ENCODE results near the gene ASPSCR1. TPM values are rescaled to one million over a fixed set of nuclear protein-coding genes. Genes with fewer than 3 reads are reported as not detected.
A peak's percentile ranks its signal among the peaks of the same experiment; 100 is the strongest.

The ASPSCR1 gene
- total RNA-seq, 4 donors from 2014 or later: 12.6 to 24.3 (median 15.1) TPM

DNA sequence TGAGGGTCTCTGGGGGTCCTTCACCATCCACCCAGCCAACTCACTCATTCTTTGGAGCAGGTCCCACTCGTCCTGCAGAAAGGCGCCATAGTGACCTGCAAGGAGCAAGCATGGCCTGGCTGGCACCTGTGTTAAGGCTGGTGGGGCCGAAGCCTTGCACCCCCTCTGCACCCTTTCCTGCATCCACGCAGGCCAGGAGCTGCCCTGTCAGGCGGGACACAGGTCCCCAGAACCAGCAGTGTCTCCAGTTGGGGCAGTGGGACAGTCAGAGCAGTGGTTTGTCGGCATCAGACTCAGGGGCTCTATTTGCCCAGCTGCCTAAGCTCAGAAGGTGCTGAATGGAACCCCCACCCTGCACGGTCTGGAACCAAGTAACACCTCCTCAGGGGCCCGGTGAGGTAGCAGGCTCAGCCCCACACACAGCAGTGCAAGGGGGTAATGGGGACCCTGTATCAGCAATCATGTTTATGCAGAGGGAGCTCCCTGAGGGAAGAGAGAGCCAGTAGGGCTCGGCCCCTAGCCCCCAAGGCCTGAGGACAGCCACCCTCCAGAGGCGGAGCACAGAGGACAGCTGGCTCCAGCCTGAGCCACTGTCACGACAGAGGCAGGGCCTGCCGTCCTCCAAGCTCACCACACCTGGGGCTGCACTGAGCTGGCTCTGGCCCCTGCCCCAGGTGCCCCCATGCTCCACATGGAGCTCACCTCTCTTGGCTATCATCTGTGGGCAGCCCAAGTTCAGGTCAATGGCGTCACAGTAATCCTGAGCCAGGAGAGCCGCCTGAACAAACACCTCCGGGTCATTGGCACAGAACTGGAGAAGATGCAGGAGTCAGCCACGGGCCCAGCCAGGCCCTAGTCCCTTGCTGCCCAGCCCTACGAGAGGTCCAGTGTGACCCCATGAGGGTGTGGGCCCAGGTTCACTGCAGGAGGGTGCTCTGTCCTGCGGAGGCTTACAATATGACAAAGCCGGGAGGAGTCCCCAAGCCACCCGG, 86.3 kb downstream of the ASPSCR1 start:
- no peak for DNase-seq (ENCODE audit: low spot score)
- TF ChIP-seq, protein P1, sequence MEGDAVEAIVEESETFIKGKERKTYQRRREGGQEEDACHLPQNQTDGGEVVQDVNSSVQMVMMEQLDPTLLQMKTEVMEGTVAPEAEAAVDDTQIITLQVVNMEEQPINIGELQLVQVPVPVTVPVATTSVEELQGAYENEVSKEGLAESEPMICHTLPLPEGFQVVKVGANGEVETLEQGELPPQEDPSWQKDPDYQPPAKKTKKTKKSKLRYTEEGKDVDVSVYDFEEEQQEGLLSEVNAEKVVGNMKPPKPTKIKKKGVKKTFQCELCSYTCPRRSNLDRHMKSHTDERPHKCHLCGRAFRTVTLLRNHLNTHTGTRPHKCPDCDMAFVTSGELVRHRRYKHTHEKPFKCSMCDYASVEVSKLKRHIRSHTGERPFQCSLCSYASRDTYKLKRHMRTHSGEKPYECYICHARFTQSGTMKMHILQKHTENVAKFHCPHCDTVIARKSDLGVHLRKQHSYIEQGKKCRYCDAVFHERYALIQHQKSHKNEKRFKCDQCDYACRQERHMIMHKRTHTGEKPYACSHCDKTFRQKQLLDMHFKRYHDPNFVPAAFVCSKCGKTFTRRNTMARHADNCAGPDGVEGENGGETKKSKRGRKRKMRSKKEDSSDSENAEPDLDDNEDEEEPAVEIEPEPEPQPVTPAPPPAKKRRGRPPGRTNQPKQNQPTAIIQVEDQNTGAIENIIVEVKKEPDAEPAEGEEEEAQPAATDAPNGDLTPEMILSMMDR (IDR thresholded peaks at IDR 0.05): no peak
- no peak for ATAC-seq (ENCODE audit: low FRiP score)

DNA sequence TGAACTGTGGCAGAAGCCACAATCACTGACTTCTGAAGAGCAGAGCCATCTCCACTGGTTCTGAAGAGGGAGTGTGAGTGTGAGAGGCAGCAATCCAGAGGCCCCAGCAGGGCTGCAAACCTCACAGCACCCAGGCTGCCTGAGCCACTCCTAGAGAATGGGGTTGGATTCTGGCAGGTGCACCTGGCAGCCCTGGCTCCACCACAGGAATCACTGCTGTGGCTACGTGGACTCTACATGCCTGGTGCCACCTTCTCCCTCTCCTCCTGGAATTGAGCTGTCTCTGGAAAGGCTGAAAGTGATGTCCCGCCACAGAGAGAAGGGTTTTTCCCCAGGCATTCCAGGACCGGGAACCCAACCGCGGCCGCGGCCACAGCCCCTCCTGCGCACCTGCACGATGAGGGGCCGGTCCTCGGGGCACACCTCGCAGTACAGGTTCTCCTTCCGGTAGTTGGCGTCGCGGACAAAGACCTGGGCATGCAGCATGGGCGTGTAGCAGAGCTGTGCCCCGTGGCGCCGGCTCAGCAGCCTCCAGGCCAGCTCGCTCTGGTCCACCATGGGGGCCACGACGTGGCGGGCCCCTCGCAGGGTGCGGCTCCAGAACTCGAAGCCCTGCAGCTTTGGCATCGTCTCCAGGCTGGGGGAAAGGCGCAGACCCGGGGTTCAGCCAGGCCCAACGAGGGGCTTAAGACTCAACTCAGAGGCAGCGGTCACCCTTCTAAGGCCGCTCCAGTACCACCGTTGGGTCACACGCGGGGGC, 87.2 kb downstream of the ASPSCR1 start:
- no peak for DNase-seq (ENCODE audit: low spot score)
- TF ChIP-seq, protein P1 (IDR thresholded peaks at IDR 0.05): no peak
- ATAC-seq (ENCODE audit: low FRiP score): no peak

DNA sequence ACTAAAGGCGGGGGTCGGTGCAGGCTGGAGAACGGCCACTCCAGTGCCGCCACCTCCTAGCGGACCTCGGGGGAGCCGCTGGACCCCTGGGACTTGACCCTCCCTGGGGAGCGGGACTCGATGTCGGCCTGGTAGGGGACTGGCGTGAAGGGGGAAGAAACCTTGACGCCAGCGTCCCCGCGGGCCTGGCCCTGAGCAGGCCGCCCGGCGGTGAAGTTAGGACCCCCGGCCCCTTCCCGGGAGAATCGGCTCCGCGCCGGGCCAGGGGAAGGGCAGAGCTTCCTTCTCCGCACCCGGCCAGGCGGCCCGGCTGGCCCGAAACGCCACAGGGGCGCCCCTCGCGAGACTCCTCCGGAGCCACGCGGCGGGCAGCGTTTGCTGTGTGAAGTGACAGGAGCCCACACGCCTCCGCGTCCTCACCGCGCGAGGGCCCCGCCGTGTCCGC, 87.8 kb downstream of the ASPSCR1 start:
- ATAC-seq (ENCODE audit: low FRiP score) (peak; percentile 51), DNase-seq (ENCODE audit: low spot score) (no peak)
- TF ChIP-seq, protein P1 (IDR thresholded peaks at IDR 0.05): no peak

DNA sequence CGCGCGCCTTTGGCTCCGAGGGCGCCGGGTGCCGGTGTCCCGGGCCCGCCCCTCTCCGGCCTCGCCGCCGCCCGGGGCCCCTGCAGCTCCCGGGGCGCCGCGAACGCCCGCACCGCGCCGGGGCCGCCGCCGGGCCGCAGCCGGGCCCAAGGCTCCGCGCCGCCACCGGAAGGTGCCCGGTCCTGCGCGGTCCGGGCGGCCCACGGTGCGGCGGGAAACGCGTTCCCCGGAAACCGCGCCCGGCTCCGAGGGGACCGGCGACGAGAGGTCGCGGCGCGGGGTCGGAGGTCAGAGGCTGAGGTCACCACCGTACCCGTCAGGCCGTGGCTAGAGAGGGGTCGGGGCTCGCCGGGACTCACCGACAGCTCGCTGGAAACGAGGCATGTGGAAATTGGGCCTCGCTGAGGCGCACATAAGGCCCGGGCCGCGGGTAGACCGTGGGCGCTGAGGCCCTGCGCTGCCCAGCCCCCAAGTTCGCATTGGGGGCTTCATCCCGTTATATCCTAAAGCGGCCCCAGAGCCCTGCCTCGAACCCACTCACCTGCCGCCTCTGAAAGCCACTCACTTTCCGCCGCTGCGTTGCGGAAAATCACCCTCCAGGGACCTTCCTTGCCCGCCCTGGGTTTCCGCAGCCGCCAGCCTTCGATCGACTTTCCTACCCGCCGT, 88.3 kb downstream of the ASPSCR1 start, which contains the start of gene DUS1L:
Gene DUS1L, minus strand, starts transcription at position 167 of the 666 bp plus-strand sequence. CDS start 745 bp downstream, outside the sequence.
- TF ChIP-seq, protein P1 (IDR thresholded peaks at IDR 0.05): no peak
- DNase-seq (ENCODE audit: low spot score) (no peak), ATAC-seq (ENCODE audit: low FRiP score) (peak; percentile 78)

Other genes starting within 250 kb of the ASPSCR1 start
- gene GCGR, start 173.5 kb upstream of the ASPSCR1 start, total RNA-seq: not detected
- 10 to 100 TPM; 49.6 to 78.5 (median 57.2) TPM for gene MCRIP1, start 144.3 kb upstream of the ASPSCR1 start, total RNA-seq
- gene PPP1R27, start 142.6 kb upstream of the ASPSCR1 start, total RNA-seq: under 1 TPM in 1 of 4 donors, not detected in 3; 0.65 TPM
- 100 to 1,000 TPM; 366 to 725 (median 608) TPM for gene P4HB, start 117.1 kb upstream of the ASPSCR1 start, total RNA-seq
- gene ARHGDIA, start 106.3 kb upstream of the ASPSCR1 start, total RNA-seq: 100 to 1,000 TPM; 125 to 250 (median 161) TPM
- gene ALYREF, start 86.0 kb upstream of the ASPSCR1 start, total RNA-seq: 10 to 100 TPM; 31.5 to 80.7 (median 41.6) TPM
- gene ANAPC11, start 85.9 kb upstream of the ASPSCR1 start, total RNA-seq: 100 to 1,000 TPM in 3 of 4 donors, 10 to 100 TPM in 1; 82.3 to 152 (median 114) TPM
- 1 to 10 TPM in 1 of 4 donors, not detected in 3; 1.4 TPM for gene NPB, start 75.4 kb upstream of the ASPSCR1 start, total RNA-seq
- gene PCYT2, start 66.2 kb upstream of the ASPSCR1 start, total RNA-seq: 10 to 100 TPM; 36.5 to 64.7 (median 45.5) TPM
- 10 to 100 TPM; 15.4 to 25.7 (median 20.2) TPM for gene SIRT7, start 59.5 kb upstream of the ASPSCR1 start, total RNA-seq
- gene MAFG, start 49.9 kb upstream of the ASPSCR1 start, total RNA-seq: 10 to 100 TPM; 22.2 to 31.5 (median 25.6) TPM
- gene PYCR1, start 40.3 kb upstream of the ASPSCR1 start, total RNA-seq: 10 to 100 TPM in 2 of 4 donors, 1 to 10 TPM in 2; 4.8 to 13.9 (median 10.8) TPM
- not detected for gene MYADML2, start 30.4 kb upstream of the ASPSCR1 start, total RNA-seq
- not detected for gene NOTUM, start 16.4 kb upstream of the ASPSCR1 start, total RNA-seq
- 10 to 100 TPM; 41.1 to 77.2 (median 59.8) TPM for gene CENPX, start 45.2 kb downstream of the ASPSCR1 start, total RNA-seq
- gene LRRC45, start 45.7 kb downstream of the ASPSCR1 start, total RNA-seq: 10 to 100 TPM in 1 of 4 donors, 1 to 10 TPM in 3; 4.7 to 12.3 (median 5.6) TPM
- 10 to 100 TPM in 3 of 4 donors, 1 to 10 TPM in 1; 7.9 to 25.1 (median 12.0) TPM for gene RAC3, start 54.0 kb downstream of the ASPSCR1 start, total RNA-seq
- gene DCXR, start 60.1 kb downstream of the ASPSCR1 start, total RNA-seq: 100 to 1,000 TPM; 190 to 327 (median 225) TPM
- gene RFNG, start 74.2 kb downstream of the ASPSCR1 start, total RNA-seq: 10 to 100 TPM; 20.2 to 51.3 (median 32.0) TPM
- 10 to 100 TPM; 67.3 to 86.8 (median 81.4) TPM for gene GPS1, start 74.3 kb downstream of the ASPSCR1 start, total RNA-seq
- gene DUS1L, start 88.2 kb downstream of the ASPSCR1 start, total RNA-seq: 10 to 100 TPM; 58.1 to 90.3 (median 85.7) TPM
- gene FASN, start 120.6 kb downstream of the ASPSCR1 start, total RNA-seq: 1,000 to 10,000 TPM in 1 of 4 donors, 100 to 1,000 TPM in 3; 313 to 1,522 (median 467) TPM
- 10 to 100 TPM; 14.8 to 32.0 (median 21.9) TPM for gene CCDC57, start 235.2 kb downstream of the ASPSCR1 start, total RNA-seq